ENCODE data around the gene RNF145.

DNA sequence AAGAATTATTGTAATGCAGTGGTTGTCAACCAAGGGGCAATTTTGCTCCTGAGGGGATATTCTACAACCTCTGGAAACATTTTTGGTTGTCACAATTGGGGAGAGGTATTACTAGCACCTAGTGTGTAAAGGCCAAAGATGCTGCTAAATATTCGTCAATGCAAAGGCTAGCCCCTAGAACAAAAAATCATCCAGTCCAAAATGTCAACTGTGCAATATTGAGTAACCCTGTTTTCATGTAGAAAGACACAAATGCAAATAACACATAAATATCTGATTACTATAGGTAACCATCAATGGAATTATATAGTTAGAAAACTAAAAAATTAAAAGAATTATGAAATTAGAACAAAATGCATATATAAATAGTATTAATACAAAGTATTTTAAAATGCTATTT is 26.1 kb downstream of the RNF145 start:
- TF ChIP-seq, protein P1, sequence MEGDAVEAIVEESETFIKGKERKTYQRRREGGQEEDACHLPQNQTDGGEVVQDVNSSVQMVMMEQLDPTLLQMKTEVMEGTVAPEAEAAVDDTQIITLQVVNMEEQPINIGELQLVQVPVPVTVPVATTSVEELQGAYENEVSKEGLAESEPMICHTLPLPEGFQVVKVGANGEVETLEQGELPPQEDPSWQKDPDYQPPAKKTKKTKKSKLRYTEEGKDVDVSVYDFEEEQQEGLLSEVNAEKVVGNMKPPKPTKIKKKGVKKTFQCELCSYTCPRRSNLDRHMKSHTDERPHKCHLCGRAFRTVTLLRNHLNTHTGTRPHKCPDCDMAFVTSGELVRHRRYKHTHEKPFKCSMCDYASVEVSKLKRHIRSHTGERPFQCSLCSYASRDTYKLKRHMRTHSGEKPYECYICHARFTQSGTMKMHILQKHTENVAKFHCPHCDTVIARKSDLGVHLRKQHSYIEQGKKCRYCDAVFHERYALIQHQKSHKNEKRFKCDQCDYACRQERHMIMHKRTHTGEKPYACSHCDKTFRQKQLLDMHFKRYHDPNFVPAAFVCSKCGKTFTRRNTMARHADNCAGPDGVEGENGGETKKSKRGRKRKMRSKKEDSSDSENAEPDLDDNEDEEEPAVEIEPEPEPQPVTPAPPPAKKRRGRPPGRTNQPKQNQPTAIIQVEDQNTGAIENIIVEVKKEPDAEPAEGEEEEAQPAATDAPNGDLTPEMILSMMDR (IDR thresholded peaks at IDR 0.05) = no peak
- TF ChIP-seq POLR2A (IDR thresholded peaks at IDR 0.05) = no peak

All from body of pancreas (tissue), 4 donors.